Endothelial cell of umbilical vein (primary cell): ENCODE measurements around the gene CALR3.

Experiments used
- EZH2 ChIP-seq: IDR thresholded peaks from 2 replicates; pipeline ENCODE4 v1.6.1; 2012; ENCODE audit warnings: borderline replicate concordance, low read depth, mild to moderate bottlenecking, moderate library complexity, low read length, inconsistent platforms; ENCODE audit not compliant: severe bottlenecking
- FOS ChIP-seq: IDR thresholded peaks from 2 replicates; pipeline ENCODE4 v1.6.1; 2011; ENCODE audit warnings: mild to moderate bottlenecking, low read length, moderate library complexity, borderline replicate concordance; ENCODE audit not compliant: insufficient read depth
- GATA2 ChIP-seq: IDR thresholded peaks from 2 replicates; pipeline ENCODE4 v1.7.0; 2011; ENCODE audit warnings: low read depth, mild to moderate bottlenecking, moderate library complexity, mixed read lengths, low read length; ENCODE audit not compliant: insufficient read length, insufficient read depth
- JUN ChIP-seq: IDR thresholded peaks from 2 replicates; pipeline ENCODE4 v1.6.1; 2011; ENCODE audit warnings: borderline replicate concordance, low read depth; ENCODE audit not compliant: insufficient read length, insufficient read depth
- MYC ChIP-seq: IDR thresholded peaks from one replicate; pipeline ENCODE4 v1.6.1; 2011; ENCODE audit warnings: mild to moderate bottlenecking, low read depth, low read length
- POLR2A ChIP-seq: IDR thresholded peaks from 2 replicates; pipeline ENCODE4 v1.6.1; 2012; ENCODE audit warnings: low read depth, mild to moderate bottlenecking, control low read depth, low read length
- POLR2AphosphoS5 ChIP-seq: IDR thresholded peaks from 2 replicates; pipeline ENCODE4 v1.6.1; 2012; ENCODE audit warnings: low read depth, mild to moderate bottlenecking, control low read depth, low read length, moderate library complexity; ENCODE audit not compliant: insufficient read depth
- TF ChIP-seq, protein P1 (sequence below), 2 donors: IDR thresholded peaks; 1 replicate in 1 of 2; 2 replicates in 1 of 2; pipeline ENCODE4 v1.5.1; 2011; ENCODE audit warnings: low read length in 2 of 2, mild to moderate bottlenecking in 2 of 2, moderate library complexity in 2 of 2, control low read depth in 1 of 2, inconsistent platforms in 1 of 2, low read depth in 1 of 2; ENCODE audit not compliant: insufficient read depth in 1 of 2; ENCODE audit errors: extremely low read depth in 1 of 2
- TF ChIP-seq, protein P2 (sequence below): IDR thresholded peaks from 2 replicates; pipeline ENCODE4 v1.6.1; 2011; ENCODE audit not compliant: insufficient read depth, insufficient read length

DNA sequence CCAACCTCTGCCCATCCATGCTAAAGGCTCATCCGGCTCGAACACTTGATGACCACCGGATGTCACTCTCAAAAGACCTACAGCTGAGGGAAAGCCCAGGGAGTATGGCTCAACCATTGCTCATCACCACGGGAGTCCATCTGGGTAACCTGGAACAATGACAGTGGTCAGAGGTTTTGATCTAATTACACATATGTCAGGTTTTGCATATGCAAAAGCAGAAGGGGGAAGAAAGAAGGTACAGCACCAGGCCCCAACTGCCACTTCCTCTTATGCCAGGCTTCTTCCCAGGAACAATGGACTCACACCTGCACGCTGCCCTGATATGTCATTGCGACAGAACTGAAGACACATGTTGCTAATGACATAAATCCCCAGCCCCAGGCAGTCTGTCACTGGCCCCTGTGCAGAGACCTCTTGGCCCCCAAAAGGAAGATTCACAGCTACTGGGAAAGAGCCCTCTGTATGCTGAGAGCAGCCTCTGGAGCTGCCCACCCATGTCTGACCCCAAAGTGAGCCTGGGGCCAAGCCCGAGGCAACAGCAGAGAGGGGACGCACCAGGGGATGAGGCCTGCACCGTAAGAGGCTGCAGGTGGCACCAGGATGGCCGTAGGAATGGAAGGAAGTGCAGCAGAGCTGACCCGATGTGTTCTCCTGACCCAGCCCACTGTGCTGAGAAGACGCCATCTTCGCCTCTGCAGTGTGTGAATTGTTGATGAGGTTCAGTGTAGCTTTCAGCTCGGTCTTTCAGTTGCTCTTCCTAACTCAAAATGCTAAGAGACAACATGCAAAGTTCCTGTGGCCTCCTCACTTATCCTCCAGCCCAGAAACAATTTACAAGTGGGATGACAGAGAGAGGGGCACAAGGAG is 50.5 kb downstream of the CALR3 start:
- TF ChIP-seq EZH2 (no peak), POLR2A (no peak), POLR2AphosphoS5 (no peak), MYC (no peak), JUN (no peak), GATA2 (no peak), FOS (no peak)
- TF ChIP-seq, protein P1, sequence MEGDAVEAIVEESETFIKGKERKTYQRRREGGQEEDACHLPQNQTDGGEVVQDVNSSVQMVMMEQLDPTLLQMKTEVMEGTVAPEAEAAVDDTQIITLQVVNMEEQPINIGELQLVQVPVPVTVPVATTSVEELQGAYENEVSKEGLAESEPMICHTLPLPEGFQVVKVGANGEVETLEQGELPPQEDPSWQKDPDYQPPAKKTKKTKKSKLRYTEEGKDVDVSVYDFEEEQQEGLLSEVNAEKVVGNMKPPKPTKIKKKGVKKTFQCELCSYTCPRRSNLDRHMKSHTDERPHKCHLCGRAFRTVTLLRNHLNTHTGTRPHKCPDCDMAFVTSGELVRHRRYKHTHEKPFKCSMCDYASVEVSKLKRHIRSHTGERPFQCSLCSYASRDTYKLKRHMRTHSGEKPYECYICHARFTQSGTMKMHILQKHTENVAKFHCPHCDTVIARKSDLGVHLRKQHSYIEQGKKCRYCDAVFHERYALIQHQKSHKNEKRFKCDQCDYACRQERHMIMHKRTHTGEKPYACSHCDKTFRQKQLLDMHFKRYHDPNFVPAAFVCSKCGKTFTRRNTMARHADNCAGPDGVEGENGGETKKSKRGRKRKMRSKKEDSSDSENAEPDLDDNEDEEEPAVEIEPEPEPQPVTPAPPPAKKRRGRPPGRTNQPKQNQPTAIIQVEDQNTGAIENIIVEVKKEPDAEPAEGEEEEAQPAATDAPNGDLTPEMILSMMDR (IDR thresholded peaks at IDR 0.05; ENCODE audit: extremely low read depth in 1 of 2, insufficient read depth in 1 of 2, low read depth in 1 of 2, low read length in 2 of 2), result no peak
- TF ChIP-seq, protein P2, sequence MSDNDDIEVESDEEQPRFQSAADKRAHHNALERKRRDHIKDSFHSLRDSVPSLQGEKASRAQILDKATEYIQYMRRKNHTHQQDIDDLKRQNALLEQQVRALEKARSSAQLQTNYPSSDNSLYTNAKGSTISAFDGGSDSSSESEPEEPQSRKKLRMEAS, result no peak
